Measurements from ENCODE around the gene OFD1. TPM values are rescaled to one million over a fixed set of nuclear protein-coding genes. Genes with fewer than 3 reads are reported as not detected.

Gene OFD1
- total and polyA plus RNA-seq, 11 donors, result 5.6 to 15.8 (median 8.9) TPM

GRCh38 chrX:13798184-13798583 lies 63.6 kb downstream of the OFD1 start:
- H3K9me3 ChIP-seq, result peaks cover 0 to 9% (median 0%) of the 10 kb centered on the region in 12 donors
- ATAC-seq (no peak), DNase-seq (no peak)
- intact Hi-C loops (cut with DNase I), result no loop called here
- H3K4me3 ChIP-seq, result no peak overlapping the region
- TF ChIP-seq CTCF (IDR thresholded peaks at IDR 0.05) (no peak), POLR2A (IDR thresholded peaks at IDR 0.05) (no peak)
- no peak overlapping the region for H3K27ac ChIP-seq
- peaks cover 0 to 26% (median 0%) of the 10 kb centered on the region in 9 donors for H3K27me3 ChIP-seq
- no peaks in the 10 kb centered on the region for H3K4me1 ChIP-seq
- H3K36me3 ChIP-seq, result no peaks in the 10 kb centered on the region
- WGBS, 4 donors, result 91 to 97% (median 93%) methylated on average over 4 of the region's 4 CpGs

GRCh38 chrX:13803116-13803515 lies 68.6 kb downstream of the OFD1 start:
- H3K9me3 ChIP-seq, result peaks cover 0 to 9% (median 0%) of the 10 kb centered on the region in 12 donors
- no peak overlapping the region for H3K4me3 ChIP-seq
- intact Hi-C loops (cut with DNase I), result loop anchor here in 1 of 10 donors (10.0 kb wide), 1 partner anchor 48 kb away; no protein-coding TSS in a partner anchor
- H3K27ac ChIP-seq, result no peak overlapping the region
- H3K27me3 ChIP-seq, result peaks cover 0 to 24% (median 0%) of the 10 kb centered on the region in 9 donors
- ATAC-seq, result no peak
- 46 to 58% (median 51%) methylated on average over 5 to 6 of the region's 6 CpGs for WGBS, 4 donors
- no peaks in the 10 kb centered on the region for H3K4me1 ChIP-seq
- TF ChIP-seq POLR2A (IDR thresholded peaks at IDR 0.05), result no peak
- TF ChIP-seq CTCF (IDR thresholded peaks at IDR 0.05), result no peak
- H3K36me3 ChIP-seq, result no peaks in the 10 kb centered on the region
- DNase-seq, result no peak

- Histone ChIP-seq H3K9me3 (peaks cover 0 to 1% (median 0%) of the 10 kb centered on the region in 12 donors), H3K4me3 (no peak overlapping the region), H3K27me3 (peaks cover 0 to 28% (median 0%) of the 10 kb centered on the region in 9 donors), H3K4me1 (no peaks in the 10 kb centered on the region), H3K36me3 (no peaks in the 10 kb centered on the region), H3K27ac (no peak overlapping the region)
- DNase-seq (no peak), ATAC-seq (no peak)
- WGBS, 4 donors, result 71 to 83% (median 75%) methylated on average over 2 of the region's 2 CpGs
- intact Hi-C loops (cut with DNase I), result loop anchor here in 1 of 10 donors (10.0 kb wide), 1 partner anchor 50 kb away; no protein-coding TSS in a partner anchor
- TF ChIP-seq CTCF (IDR thresholded peaks at IDR 0.05) (peak in 3 of 12 donors; percentile 6 to 29 (median 13)), POLR2A (IDR thresholded peaks at IDR 0.05) (no peak)
Measured at GRCh38 chrX:13805241-13805640, 70.7 kb downstream of the OFD1 start.

GRCh38 chrX:13808293-13808692 lies 73.7 kb downstream of the OFD1 start:
- DNase-seq (no peak), ATAC-seq (no peak)
- WGBS, 4 donors, result 67 to 73% (median 69%) methylated on average over 4 of the region's 4 CpGs
- Histone ChIP-seq H3K4me3 (no peak overlapping the region), H3K36me3 (no peaks in the 10 kb centered on the region), H3K4me1 (no peaks in the 10 kb centered on the region), H3K9me3 (no peaks in the 10 kb centered on the region), H3K27me3 (peaks cover 0 to 22% (median 0%) of the 10 kb centered on the region in 9 donors), H3K27ac (no peak overlapping the region)
- intact Hi-C loops (cut with DNase I), result loop anchor here in 1 of 10 donors (10.0 kb wide), 1 partner anchor 53 kb away; no protein-coding TSS in a partner anchor
- TF ChIP-seq POLR2A (IDR thresholded peaks at IDR 0.05) (no peak), CTCF (IDR thresholded peaks at IDR 0.05) (no peak)

All from heart left ventricle (tissue), 16 donors.